DOHH2 (cell line): ENCODE results near the gene QTRT2.

Experiments
- H3F3A ChIP-seq: fragments of 200-600 bp; sonication (generic), shearing (Covaris generic); 2 replicates; pipeline ENCODE4 v1.6.0; 2016; ENCODE audit warnings: antibody characterized with exemption, mild to moderate bottlenecking; ENCODE audit not compliant: control insufficient read depth, insufficient read depth
- H3K27ac ChIP-seq: fragments of 200-600 bp; sonication (generic); 2 replicates; pipeline ENCODE4 v1.5.1; 2014; ENCODE audit warnings: low read depth, mild to moderate bottlenecking, low read length, moderate library complexity
- H3K27me3 ChIP-seq: fragments of 200-600 bp; sonication (generic); 2 replicates; pipeline ENCODE4 v1.6.1; 2014; ENCODE audit warnings: mild to moderate bottlenecking, low read length, mixed read lengths; ENCODE audit not compliant: control insufficient read depth
- H3K36me3 ChIP-seq: fragments of 200-600 bp; sonication (generic); 2 replicates; pipeline ENCODE4 v1.6.1; 2014; ENCODE audit warnings: mild to moderate bottlenecking, low read length, moderate library complexity, mixed read lengths; ENCODE audit not compliant: control insufficient read depth
- H3K4me1 ChIP-seq: fragments of 200-600 bp; sonication (generic); 2 replicates; pipeline ENCODE4 v1.6.1; 2014; ENCODE audit warnings: mild to moderate bottlenecking, low read length, mixed read lengths; ENCODE audit not compliant: control insufficient read depth
- H3K4me2 ChIP-seq: fragments of 200-600 bp; sonication (generic); 2 replicates; pipeline ENCODE4 v1.6.0; 2014; ENCODE audit warnings: mild to moderate bottlenecking, low read length, moderate library complexity
- H3K4me3 ChIP-seq: fragments of 200-600 bp; sonication (generic); 2 replicates; pipeline ENCODE4 v1.5.1; 2014; ENCODE audit warnings: mild to moderate bottlenecking, low read length, mixed read lengths
- H3K79me2 ChIP-seq: fragments of 200-600 bp; sonication (generic); 2 replicates; pipeline ENCODE4 v1.6.1; 2014; ENCODE audit warnings: mild to moderate bottlenecking, low read length, mixed read lengths; ENCODE audit not compliant: control insufficient read depth
- H3K9me2 ChIP-seq: fragments of 200-600 bp; sonication (generic); replicated peaks from 2 replicates; pipeline ENCODE4 v1.6.1; 2014; ENCODE audit warnings: mild to moderate bottlenecking, low read length, mixed read lengths; ENCODE audit not compliant: control insufficient read depth
- H3K9me3 ChIP-seq: fragments of 200-600 bp; sonication (generic); 2 replicates; pipeline ENCODE4 v1.6.1; 2014; ENCODE audit warnings: antibody characterized with exemption, low read length, mixed read lengths; ENCODE audit not compliant: control insufficient read depth, insufficient read depth
- H4K20me1 ChIP-seq: fragments of 200-600 bp; sonication (generic); 2 replicates; pipeline ENCODE4 v1.6.0; 2014; ENCODE audit warnings: low read depth, mild to moderate bottlenecking, antibody characterized with exemption, low read length, moderate library complexity; ENCODE audit not compliant: control insufficient read depth, insufficient read depth
- EZH2phosphoT487 ChIP-seq: fragments of 200-600 bp; sonication (generic); IDR thresholded peaks from 2 replicates; pipeline ENCODE4 v1.6.1; 2017; ENCODE audit warnings: borderline replicate concordance, mild to moderate bottlenecking, antibody characterized with exemption, low read length, moderate library complexity, mixed read lengths
- TF ChIP-seq, protein P1 (sequence below): fragments of 200-600 bp; sonication (generic); IDR thresholded peaks from one replicate; pipeline ENCODE4 v1.5.1; 2014; ENCODE audit warnings: antibody characterized with exemption, mild to moderate bottlenecking, low read depth, low read length; ENCODE audit not compliant: poor library complexity, severe bottlenecking

The QTRT2 gene

DNA sequence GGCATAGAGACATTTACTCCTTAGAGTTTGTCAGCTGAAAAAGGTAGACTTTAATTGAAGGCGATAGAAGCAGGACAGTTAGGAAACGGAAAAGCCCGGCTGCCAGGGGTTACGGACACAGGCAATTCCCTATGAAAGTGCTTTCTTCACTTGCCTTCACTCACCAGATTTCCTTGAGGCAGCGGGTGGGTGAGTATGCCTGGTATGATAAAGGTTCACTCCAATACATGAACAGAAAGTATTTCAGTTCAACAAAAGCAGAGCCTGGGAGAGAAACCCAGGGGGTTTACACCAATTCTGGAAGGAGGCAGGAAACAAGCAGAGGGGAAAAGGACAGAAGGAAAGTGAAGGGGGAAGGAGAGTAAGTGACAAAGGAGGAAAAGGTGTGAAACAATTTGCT, 53.9 kb downstream of the QTRT2 start:
- H3K79me2 ChIP-seq: no peaks in the 10 kb centered on the region

GRCh38 chr3:114111060-114111770, 54.7 kb downstream of the QTRT2 start:
- Histone ChIP-seq H3K9me2 (no peaks in the 10 kb centered on the region), H3K4me2 (no peak overlapping the region)

More for the DNA sequence above, 53.9 kb downstream of the QTRT2 start:
- no peak overlapping the region for H3K4me2 ChIP-seq
- H3F3A ChIP-seq: no peaks in the 10 kb centered on the region
- no peak overlapping the region for H3K4me3 ChIP-seq
- TF ChIP-seq, protein P1, sequence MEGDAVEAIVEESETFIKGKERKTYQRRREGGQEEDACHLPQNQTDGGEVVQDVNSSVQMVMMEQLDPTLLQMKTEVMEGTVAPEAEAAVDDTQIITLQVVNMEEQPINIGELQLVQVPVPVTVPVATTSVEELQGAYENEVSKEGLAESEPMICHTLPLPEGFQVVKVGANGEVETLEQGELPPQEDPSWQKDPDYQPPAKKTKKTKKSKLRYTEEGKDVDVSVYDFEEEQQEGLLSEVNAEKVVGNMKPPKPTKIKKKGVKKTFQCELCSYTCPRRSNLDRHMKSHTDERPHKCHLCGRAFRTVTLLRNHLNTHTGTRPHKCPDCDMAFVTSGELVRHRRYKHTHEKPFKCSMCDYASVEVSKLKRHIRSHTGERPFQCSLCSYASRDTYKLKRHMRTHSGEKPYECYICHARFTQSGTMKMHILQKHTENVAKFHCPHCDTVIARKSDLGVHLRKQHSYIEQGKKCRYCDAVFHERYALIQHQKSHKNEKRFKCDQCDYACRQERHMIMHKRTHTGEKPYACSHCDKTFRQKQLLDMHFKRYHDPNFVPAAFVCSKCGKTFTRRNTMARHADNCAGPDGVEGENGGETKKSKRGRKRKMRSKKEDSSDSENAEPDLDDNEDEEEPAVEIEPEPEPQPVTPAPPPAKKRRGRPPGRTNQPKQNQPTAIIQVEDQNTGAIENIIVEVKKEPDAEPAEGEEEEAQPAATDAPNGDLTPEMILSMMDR: no peak
- TF ChIP-seq EZH2phosphoT487: no peak
- no peaks in the 10 kb centered on the region for H4K20me1 ChIP-seq
- H3K9me2 ChIP-seq: no peaks in the 10 kb centered on the region
- no peaks in the 10 kb centered on the region for H3K36me3 ChIP-seq
- H3K27ac ChIP-seq: no peak overlapping the region
- no peaks in the 10 kb centered on the region for H3K9me3 ChIP-seq
- H3K4me1 ChIP-seq: no peaks in the 10 kb centered on the region
- peaks cover 5% of the 10 kb centered on the region for H3K27me3 ChIP-seq

DNA sequence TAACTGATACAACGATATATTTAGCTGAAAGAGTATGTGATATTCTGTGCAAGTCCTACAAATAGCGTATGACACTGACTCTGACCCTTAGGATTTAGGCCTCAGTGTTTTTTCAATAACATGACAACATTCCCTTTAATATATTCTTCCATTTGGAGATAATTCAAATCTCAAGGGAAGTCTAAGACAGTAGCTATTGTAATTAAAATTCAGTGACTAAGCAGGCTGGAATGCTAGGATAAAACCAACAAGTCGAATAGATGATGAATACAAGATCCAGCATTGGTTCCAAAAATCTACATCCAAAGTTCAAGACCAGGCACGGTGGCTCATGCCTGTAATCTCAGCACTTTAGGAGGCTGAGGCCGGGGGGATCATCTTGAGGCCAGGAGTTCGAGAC, 56.2 kb downstream of the QTRT2 start:
- Histone ChIP-seq H3K79me2 (no peaks in the 10 kb centered on the region), H3K27me3 (peaks cover 5% of the 10 kb centered on the region), H3K27ac (no peak overlapping the region), H3K36me3 (no peaks in the 10 kb centered on the region), H3K4me3 (no peak overlapping the region), H3K4me2 (no peak overlapping the region), H3K9me3 (no peaks in the 10 kb centered on the region), H3F3A (no peaks in the 10 kb centered on the region), H3K9me2 (no peaks in the 10 kb centered on the region; the same call in 1 of the 2 replicates), H3K4me1 (no peaks in the 10 kb centered on the region), H4K20me1 (no peaks in the 10 kb centered on the region)
- no peak for TF ChIP-seq EZH2phosphoT487

More at GRCh38 chr3:114111060-114111770, 54.7 kb downstream of the QTRT2 start:
- Histone ChIP-seq H3K27me3 (peaks cover 5% of the 10 kb centered on the region), H3K27ac (no peak overlapping the region), H3K4me1 (no peaks in the 10 kb centered on the region), H3K79me2 (no peaks in the 10 kb centered on the region), H3K4me3 (no peak overlapping the region), H4K20me1 (no peaks in the 10 kb centered on the region), H3K36me3 (no peaks in the 10 kb centered on the region), H3K9me3 (no peaks in the 10 kb centered on the region), H3F3A (no peaks in the 10 kb centered on the region)
- TF ChIP-seq, protein P1: no peak
- no peak for TF ChIP-seq EZH2phosphoT487

DNA sequence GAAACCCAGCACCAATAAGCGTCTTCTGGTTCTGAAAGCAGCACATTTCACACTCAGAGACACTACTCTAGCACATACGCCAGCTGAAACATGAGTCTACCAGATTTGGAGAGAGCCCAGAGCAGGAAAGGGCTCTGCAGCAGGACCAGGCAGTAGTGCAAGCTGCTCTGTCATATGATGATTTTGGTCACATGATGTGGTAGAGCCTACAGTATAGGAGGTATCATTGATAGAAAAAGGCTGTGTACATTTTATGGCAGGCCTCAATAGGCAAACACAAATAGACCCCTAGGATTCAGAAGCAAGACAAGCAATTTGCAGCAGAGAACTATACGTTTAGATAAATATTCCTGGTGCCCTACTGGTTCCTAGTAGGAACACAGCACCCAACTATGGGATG, 58.2 kb downstream of the QTRT2 start:
- H4K20me1 ChIP-seq: no peaks in the 10 kb centered on the region
- TF ChIP-seq, protein P1: no peak
- TF ChIP-seq EZH2phosphoT487: no peak

More for the DNA sequence above, 58.2 kb downstream of the QTRT2 start:
- no peaks in the 10 kb centered on the region for H3K9me3 ChIP-seq
- no peaks in the 10 kb centered on the region; the same call in 1 of the 2 replicates for H3K9me2 ChIP-seq
- H3K27me3 ChIP-seq: peaks cover 5% of the 10 kb centered on the region
- H3K36me3 ChIP-seq: no peaks in the 10 kb centered on the region
- no peak overlapping the region for H3K4me2 ChIP-seq
- no peak overlapping the region for H3K4me3 ChIP-seq
- no peaks in the 10 kb centered on the region for H3K4me1 ChIP-seq
- no peaks in the 10 kb centered on the region for H3K79me2 ChIP-seq
- H3F3A ChIP-seq: no peaks in the 10 kb centered on the region
- no peak overlapping the region for H3K27ac ChIP-seq
